Measurements from ENCODE around the gene STK17A. TPM values are rescaled to one million over a fixed set of nuclear protein-coding genes. Genes with fewer than 3 reads are reported as not detected.

STK17A gene
- total and polyA plus RNA-seq, 8 donors = 25.9 to 38.4 (median 32.8) TPM

- peak overlapping the region in 1 of 2 donors; percentile 95 for H3K27ac ChIP-seq
- intact Hi-C loops (cut with DNase I) = no loop called here
- ATAC-seq = no peak
Measured at GRCh38 chr7:43652364-43652763, 69.5 kb downstream of the STK17A start.

GRCh38 chr7:43653466-43653865 lies 70.6 kb downstream of the STK17A start:
- Histone ChIP-seq H3K4me3 (no peak overlapping the region), H3K4me1 (peaks cover 16 to 35% of the 10 kb centered on the region in 2 donors), H3K27ac (peak overlapping the region in 1 of 2 donors; percentile 57), H3K9me3 (no peaks in the 10 kb centered on the region), H3K27me3 (no peaks in the 10 kb centered on the region), H3K36me3 (no peaks in the 10 kb centered on the region)
- no peak for ATAC-seq
- intact Hi-C loops (cut with DNase I) = no loop called here
- no peak for TF ChIP-seq CTCF (IDR thresholded peaks at IDR 0.05)
- DNase-seq = no peak

More at GRCh38 chr7:43652364-43652763, 69.5 kb downstream of the STK17A start:
- Histone ChIP-seq H3K4me1 (peaks cover 27 to 45% of the 10 kb centered on the region in 2 donors), H3K9me3 (no peaks in the 10 kb centered on the region), H3K36me3 (no peaks in the 10 kb centered on the region), H3K27me3 (no peaks in the 10 kb centered on the region), H3K4me3 (no peak overlapping the region)
- no peak for DNase-seq
- no peak for TF ChIP-seq CTCF (IDR thresholded peaks at IDR 0.05)

GRCh38 chr7:43653891-43654504 lies 71.1 kb downstream of the STK17A start:
- Histone ChIP-seq H3K27ac (peak overlapping the region in 1 of 2 donors; percentile 57), H3K27me3 (no peaks in the 10 kb centered on the region), H3K4me3 (no peak overlapping the region), H3K9me3 (no peaks in the 10 kb centered on the region), H3K4me1 (peaks cover 10 to 34% of the 10 kb centered on the region in 2 donors), H3K36me3 (no peaks in the 10 kb centered on the region)
- no peak for TF ChIP-seq CTCF (IDR thresholded peaks at IDR 0.05)
- DNase-seq (no peak), ATAC-seq (no peak)
- intact Hi-C loops (cut with DNase I) = no loop called here

- Histone ChIP-seq H3K4me1 (peaks cover 8 to 18% of the 10 kb centered on the region in 2 donors), H3K36me3 (no peaks in the 10 kb centered on the region), H3K27me3 (no peaks in the 10 kb centered on the region), H3K9me3 (no peaks in the 10 kb centered on the region), H3K4me3 (no peak overlapping the region), H3K27ac (no peak overlapping the region)
- ATAC-seq (no peak), DNase-seq (no peak)
- intact Hi-C loops (cut with DNase I) = no loop called here
- no peak for TF ChIP-seq CTCF (IDR thresholded peaks at IDR 0.05)
Measured at GRCh38 chr7:43655584-43655983, 72.7 kb downstream of the STK17A start.

GRCh38 chr7:43656997-43657396 lies 74.1 kb downstream of the STK17A start:
- DNase-seq = no peak
- H3K36me3 ChIP-seq = no peaks in the 10 kb centered on the region
- no peaks in the 10 kb centered on the region for H3K9me3 ChIP-seq
- intact Hi-C loops (cut with DNase I) = no loop called here
- peaks cover 0 to 6% of the 10 kb centered on the region in 2 donors for H3K4me1 ChIP-seq
- H3K27me3 ChIP-seq = no peaks in the 10 kb centered on the region
- no peak for TF ChIP-seq CTCF (IDR thresholded peaks at IDR 0.05)
- H3K4me3 ChIP-seq = no peak overlapping the region
- ATAC-seq = no peak
- no peak overlapping the region for H3K27ac ChIP-seq

Data from left lung (tissue), 10 donors.